ENCODE measurements around the gene GNAZ.
"Not testable (repeated sequence)": the region's sequence is repeated elsewhere in the genome, so short reads cannot be mapped to it uniquely, and the experiment has no call there.

GNAZ gene

GRCh38 chr22:23131931-23132330, 61.6 kb downstream of the GNAZ start:
- no peak overlapping the region for H3K27ac ChIP-seq (replicated peaks)
- no peaks in the 10 kb centered on the region for H3K27me3 ChIP-seq (ENCODE audit: insufficient read depth, poor library complexity, severe bottlenecking)
- H3K4me3 ChIP-seq (replicated peaks; ENCODE audit: insufficient read depth, low read length), result no peak overlapping the region
- no peak for DNase-seq (ENCODE audit: low read depth in 1 of 2, low spot score in 1 of 2)
- TF ChIP-seq, protein P1, sequence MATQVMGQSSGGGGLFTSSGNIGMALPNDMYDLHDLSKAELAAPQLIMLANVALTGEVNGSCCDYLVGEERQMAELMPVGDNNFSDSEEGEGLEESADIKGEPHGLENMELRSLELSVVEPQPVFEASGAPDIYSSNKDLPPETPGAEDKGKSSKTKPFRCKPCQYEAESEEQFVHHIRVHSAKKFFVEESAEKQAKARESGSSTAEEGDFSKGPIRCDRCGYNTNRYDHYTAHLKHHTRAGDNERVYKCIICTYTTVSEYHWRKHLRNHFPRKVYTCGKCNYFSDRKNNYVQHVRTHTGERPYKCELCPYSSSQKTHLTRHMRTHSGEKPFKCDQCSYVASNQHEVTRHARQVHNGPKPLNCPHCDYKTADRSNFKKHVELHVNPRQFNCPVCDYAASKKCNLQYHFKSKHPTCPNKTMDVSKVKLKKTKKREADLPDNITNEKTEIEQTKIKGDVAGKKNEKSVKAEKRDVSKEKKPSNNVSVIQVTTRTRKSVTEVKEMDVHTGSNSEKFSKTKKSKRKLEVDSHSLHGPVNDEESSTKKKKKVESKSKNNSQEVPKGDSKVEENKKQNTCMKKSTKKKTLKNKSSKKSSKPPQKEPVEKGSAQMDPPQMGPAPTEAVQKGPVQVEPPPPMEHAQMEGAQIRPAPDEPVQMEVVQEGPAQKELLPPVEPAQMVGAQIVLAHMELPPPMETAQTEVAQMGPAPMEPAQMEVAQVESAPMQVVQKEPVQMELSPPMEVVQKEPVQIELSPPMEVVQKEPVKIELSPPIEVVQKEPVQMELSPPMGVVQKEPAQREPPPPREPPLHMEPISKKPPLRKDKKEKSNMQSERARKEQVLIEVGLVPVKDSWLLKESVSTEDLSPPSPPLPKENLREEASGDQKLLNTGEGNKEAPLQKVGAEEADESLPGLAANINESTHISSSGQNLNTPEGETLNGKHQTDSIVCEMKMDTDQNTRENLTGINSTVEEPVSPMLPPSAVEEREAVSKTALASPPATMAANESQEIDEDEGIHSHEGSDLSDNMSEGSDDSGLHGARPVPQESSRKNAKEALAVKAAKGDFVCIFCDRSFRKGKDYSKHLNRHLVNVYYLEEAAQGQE (IDR thresholded peaks at IDR 0.05; ENCODE audit: insufficient replicate concordance, low read depth), result no peak
- no peak for TF ChIP-seq GABPA (IDR thresholded peaks at IDR 0.05; ENCODE audit: low read depth)
- TF ChIP-seq, protein P2, sequence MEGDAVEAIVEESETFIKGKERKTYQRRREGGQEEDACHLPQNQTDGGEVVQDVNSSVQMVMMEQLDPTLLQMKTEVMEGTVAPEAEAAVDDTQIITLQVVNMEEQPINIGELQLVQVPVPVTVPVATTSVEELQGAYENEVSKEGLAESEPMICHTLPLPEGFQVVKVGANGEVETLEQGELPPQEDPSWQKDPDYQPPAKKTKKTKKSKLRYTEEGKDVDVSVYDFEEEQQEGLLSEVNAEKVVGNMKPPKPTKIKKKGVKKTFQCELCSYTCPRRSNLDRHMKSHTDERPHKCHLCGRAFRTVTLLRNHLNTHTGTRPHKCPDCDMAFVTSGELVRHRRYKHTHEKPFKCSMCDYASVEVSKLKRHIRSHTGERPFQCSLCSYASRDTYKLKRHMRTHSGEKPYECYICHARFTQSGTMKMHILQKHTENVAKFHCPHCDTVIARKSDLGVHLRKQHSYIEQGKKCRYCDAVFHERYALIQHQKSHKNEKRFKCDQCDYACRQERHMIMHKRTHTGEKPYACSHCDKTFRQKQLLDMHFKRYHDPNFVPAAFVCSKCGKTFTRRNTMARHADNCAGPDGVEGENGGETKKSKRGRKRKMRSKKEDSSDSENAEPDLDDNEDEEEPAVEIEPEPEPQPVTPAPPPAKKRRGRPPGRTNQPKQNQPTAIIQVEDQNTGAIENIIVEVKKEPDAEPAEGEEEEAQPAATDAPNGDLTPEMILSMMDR (IDR thresholded peaks at IDR 0.05; ENCODE audit: insufficient read depth, low read length), result no peak
- no peak for TF ChIP-seq POLR2AphosphoS5 (IDR thresholded peaks at IDR 0.05; ENCODE audit: low read depth)
- TF ChIP-seq SPI1 (IDR thresholded peaks at IDR 0.05; ENCODE audit: borderline replicate concordance, low read depth), result no peak

- DNase-seq (ENCODE audit: low read depth in 1 of 2, low spot score in 1 of 2), result no peak
- H3K27ac ChIP-seq (replicated peaks), result no peak overlapping the region
- H3K4me3 ChIP-seq (replicated peaks; ENCODE audit: insufficient read depth, low read length), result no peak overlapping the region
- H3K27me3 ChIP-seq (ENCODE audit: insufficient read depth, poor library complexity, severe bottlenecking), result no peaks in the 10 kb centered on the region
- no peak for TF ChIP-seq POLR2AphosphoS5 (IDR thresholded peaks at IDR 0.05; ENCODE audit: low read depth)
- no peak for TF ChIP-seq SPI1 (IDR thresholded peaks at IDR 0.05; ENCODE audit: borderline replicate concordance, low read depth)
- TF ChIP-seq, protein P2 (IDR thresholded peaks at IDR 0.05; ENCODE audit: insufficient read depth, low read length), result no peak
- TF ChIP-seq, protein P1 (IDR thresholded peaks at IDR 0.05; ENCODE audit: insufficient replicate concordance, low read depth), result no peak
- TF ChIP-seq GABPA (IDR thresholded peaks at IDR 0.05; ENCODE audit: low read depth), result no peak
Observed at GRCh38 chr22:23132376-23133091, 62.2 kb downstream of the GNAZ start.

DNA sequence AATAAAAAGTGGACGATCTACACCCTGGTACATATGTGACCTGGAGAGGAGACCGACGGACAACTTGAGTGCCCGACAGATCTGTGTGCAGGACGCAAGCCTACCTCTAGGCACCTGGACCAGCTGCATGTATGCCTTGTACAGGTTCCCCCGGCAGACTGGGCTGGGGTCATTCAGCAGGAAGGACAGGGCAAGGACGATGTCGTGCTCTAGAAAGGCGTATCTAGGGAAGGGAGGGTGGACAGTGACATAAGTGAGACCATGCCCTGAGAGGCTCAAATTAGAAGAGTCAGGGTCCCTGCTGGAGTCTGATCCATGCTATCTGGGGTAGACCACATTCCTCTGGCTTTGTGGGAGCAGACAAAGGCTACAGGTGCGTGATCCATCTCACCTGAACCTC, 63.6 kb downstream of the GNAZ start:
- no peak for DNase-seq (ENCODE audit: low read depth in 1 of 2, low spot score in 1 of 2)
- no peak overlapping the region for H3K27ac ChIP-seq (replicated peaks)
- H3K4me3 ChIP-seq (replicated peaks; ENCODE audit: insufficient read depth, low read length), result no peak overlapping the region
- no peaks in the 10 kb centered on the region for H3K27me3 ChIP-seq (ENCODE audit: insufficient read depth, poor library complexity, severe bottlenecking)
- TF ChIP-seq, protein P1 (IDR thresholded peaks at IDR 0.05; ENCODE audit: insufficient replicate concordance, low read depth), result no peak
- no peak for TF ChIP-seq SPI1 (IDR thresholded peaks at IDR 0.05; ENCODE audit: borderline replicate concordance, low read depth)
- no peak for TF ChIP-seq POLR2AphosphoS5 (IDR thresholded peaks at IDR 0.05; ENCODE audit: low read depth)
- TF ChIP-seq, protein P2 (IDR thresholded peaks at IDR 0.05; ENCODE audit: insufficient read depth, low read length), result no peak
- no peak for TF ChIP-seq GABPA (IDR thresholded peaks at IDR 0.05; ENCODE audit: low read depth)

DNA sequence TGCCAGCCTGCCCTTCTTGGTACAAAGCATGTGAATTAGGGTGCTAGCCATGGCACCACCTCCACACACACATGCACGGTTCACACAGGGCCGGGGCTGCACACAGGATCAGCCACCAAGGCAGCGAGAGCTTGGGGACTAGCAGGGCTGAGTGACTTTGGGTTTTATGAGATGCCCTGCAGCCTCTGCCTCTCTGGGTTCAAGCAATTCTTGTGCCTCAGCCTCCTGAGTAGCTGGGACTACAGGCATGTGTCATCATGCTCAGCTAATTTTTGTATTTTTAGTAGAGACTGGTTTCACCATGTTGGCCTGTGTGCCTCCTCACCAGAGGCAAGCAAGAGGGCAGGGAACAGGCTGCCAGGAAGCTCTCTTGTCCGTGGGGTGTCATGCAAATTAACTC, 66.7 kb downstream of the GNAZ start:
- not testable (repeated sequence) for H3K27me3 ChIP-seq (ENCODE audit: insufficient read depth, poor library complexity, severe bottlenecking); H3K27ac ChIP-seq (replicated peaks); DNase-seq (ENCODE audit: low read depth in 1 of 2, low spot score in 1 of 2); H3K4me3 ChIP-seq (replicated peaks; ENCODE audit: insufficient read depth, low read length)

All from HL-60 (cell line).